ENCODE measurements around the gene WASHC3.

DNA sequence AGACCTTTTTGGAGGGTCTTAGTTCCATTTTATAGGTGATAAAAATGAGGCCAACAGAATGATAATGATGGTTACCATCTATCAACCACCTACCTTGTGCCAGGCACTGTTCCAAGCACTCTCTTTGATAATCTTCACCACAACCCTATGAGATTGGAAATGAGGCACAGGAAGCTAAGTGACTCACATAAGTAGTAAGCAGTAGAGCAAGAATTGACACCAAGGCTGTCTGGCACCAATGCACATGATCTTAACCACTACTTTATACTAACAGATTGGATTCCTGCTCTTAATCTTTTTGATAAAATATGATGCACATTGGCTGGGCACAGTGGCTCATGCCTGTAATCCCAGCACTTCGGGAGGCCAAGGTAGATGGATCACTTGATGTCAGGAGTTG is 93.0 kb downstream of the WASHC3 start:
- TF ChIP-seq, protein P1, sequence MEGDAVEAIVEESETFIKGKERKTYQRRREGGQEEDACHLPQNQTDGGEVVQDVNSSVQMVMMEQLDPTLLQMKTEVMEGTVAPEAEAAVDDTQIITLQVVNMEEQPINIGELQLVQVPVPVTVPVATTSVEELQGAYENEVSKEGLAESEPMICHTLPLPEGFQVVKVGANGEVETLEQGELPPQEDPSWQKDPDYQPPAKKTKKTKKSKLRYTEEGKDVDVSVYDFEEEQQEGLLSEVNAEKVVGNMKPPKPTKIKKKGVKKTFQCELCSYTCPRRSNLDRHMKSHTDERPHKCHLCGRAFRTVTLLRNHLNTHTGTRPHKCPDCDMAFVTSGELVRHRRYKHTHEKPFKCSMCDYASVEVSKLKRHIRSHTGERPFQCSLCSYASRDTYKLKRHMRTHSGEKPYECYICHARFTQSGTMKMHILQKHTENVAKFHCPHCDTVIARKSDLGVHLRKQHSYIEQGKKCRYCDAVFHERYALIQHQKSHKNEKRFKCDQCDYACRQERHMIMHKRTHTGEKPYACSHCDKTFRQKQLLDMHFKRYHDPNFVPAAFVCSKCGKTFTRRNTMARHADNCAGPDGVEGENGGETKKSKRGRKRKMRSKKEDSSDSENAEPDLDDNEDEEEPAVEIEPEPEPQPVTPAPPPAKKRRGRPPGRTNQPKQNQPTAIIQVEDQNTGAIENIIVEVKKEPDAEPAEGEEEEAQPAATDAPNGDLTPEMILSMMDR (conservative IDR thresholded peaks at IDR 0.05; ENCODE audit: low read depth, low read length) = no peak
- no peak for TF ChIP-seq EZH2 (IDR thresholded peaks at IDR 0.05; ENCODE audit: borderline replicate concordance, low read depth, low read length, poor library complexity, severe bottlenecking)
